ENCODE results near the gene FAXDC2.

GRCh38 chr5:154830596-154830995, 19.8 kb downstream of the FAXDC2 start:
- TF ChIP-seq POLR2A (IDR thresholded peaks at IDR 0.05) = no peak
- no peak for TF ChIP-seq CTCF (IDR thresholded peaks at IDR 0.05)
